GM12878 (cell line): ENCODE results near the gene NEO1.

Source experiments
- BACH1 ChIP-seq: fragments of 450-650 bp; IDR thresholded peaks from 2 replicates; pipeline ENCODE4 v1.6.1; 2017; ENCODE audit warnings: mild to moderate bottlenecking, borderline replicate concordance
- BCL11A ChIP-seq: IDR thresholded peaks from 2 replicates; pipeline ENCODE4 v1.6.1; 2011; ENCODE audit warnings: low read depth, low read length
- CREM ChIP-seq: IDR thresholded peaks from 2 replicates; pipeline ENCODE4 v1.6.1; 2014; ENCODE audit warnings: antibody characterized with exemption, low read depth
- FOXM1 ChIP-seq: IDR thresholded peaks from 2 replicates; pipeline ENCODE4 v1.6.1; 2012; ENCODE audit warnings: low read depth, mild to moderate bottlenecking, inconsistent platforms, low read length, moderate library complexity
- MYC ChIP-seq: IDR thresholded peaks from 2 replicates; pipeline ENCODE4 v1.6.1; 2011; ENCODE audit warnings: mild to moderate bottlenecking, low read length, moderate library complexity, inconsistent platforms; ENCODE audit not compliant: insufficient read depth, insufficient replicate concordance, insufficient read length, severe bottlenecking
- NRF1 ChIP-seq: conservative IDR thresholded peaks from 2 replicates; pipeline ENCODE4 v1.6.1; 2011; ENCODE audit warnings: mild to moderate bottlenecking, low read depth, low read length, improper control_type of control experiment
- RAD21 ChIP-seq: IDR thresholded peaks from 2 replicates; pipeline ENCODE4 v1.6.1; 2011; ENCODE audit warnings: mild to moderate bottlenecking, low read depth, low read length, moderate library complexity; ENCODE audit not compliant: insufficient read depth
- ZNF274 ChIP-seq: IDR thresholded peaks from one replicate; pipeline ENCODE4 v1.8.0; 2011; ENCODE audit not compliant: insufficient read length, insufficient read depth
- TF ChIP-seq, protein P1 (sequence below): IDR thresholded peaks from 2 replicates; pipeline ENCODE4 v1.6.1; 2012; ENCODE audit warnings: low read length, inconsistent platforms
- TF ChIP-seq, protein P2 (sequence below): IDR thresholded peaks from 2 replicates; pipeline ENCODE4 v1.6.1; 2011; ENCODE audit warnings: mild to moderate bottlenecking, low read depth, low read length, moderate library complexity; ENCODE audit not compliant: insufficient replicate concordance
- TF ChIP-seq, protein P3 (sequence below): IDR thresholded peaks from 2 replicates; pipeline ENCODE4 v1.6.1; 2012; ENCODE audit warnings: mild to moderate bottlenecking, low read depth, low read length
- TF ChIP-seq, protein P4 (sequence below), 3 experiments: IDR thresholded peaks in 2 of 3; conservative IDR thresholded peaks in 1 of 3; 2 replicates each; pipeline ENCODE4 v1.5.1; 2011; ENCODE audit warnings: low read depth in 3 of 3, low read length in 3 of 3, mild to moderate bottlenecking in 3 of 3, control low read depth in 2 of 3, moderate library complexity in 2 of 3, inconsistent platforms in 1 of 3, mixed read lengths in 1 of 3; ENCODE audit not compliant: control insufficient read depth in 2 of 3, insufficient read depth in 1 of 3; ENCODE audit errors: extremely low read depth in 1 of 3
- TF ChIP-seq, protein P5 (sequence below): fragments of 150-350 bp; IDR thresholded peaks from 2 replicates; pipeline ENCODE4 v1.6.1; 2014; ENCODE audit warnings: mild to moderate bottlenecking, low read depth, low read length
- TF ChIP-seq, protein P6 (sequence below): IDR thresholded peaks from 2 replicates; pipeline ENCODE4 v1.6.1; 2011; ENCODE audit warnings: borderline replicate concordance, low read depth, mild to moderate bottlenecking, moderate library complexity, mixed read lengths, low read length; ENCODE audit not compliant: insufficient read depth; ENCODE audit errors: extremely low read length

DNA sequence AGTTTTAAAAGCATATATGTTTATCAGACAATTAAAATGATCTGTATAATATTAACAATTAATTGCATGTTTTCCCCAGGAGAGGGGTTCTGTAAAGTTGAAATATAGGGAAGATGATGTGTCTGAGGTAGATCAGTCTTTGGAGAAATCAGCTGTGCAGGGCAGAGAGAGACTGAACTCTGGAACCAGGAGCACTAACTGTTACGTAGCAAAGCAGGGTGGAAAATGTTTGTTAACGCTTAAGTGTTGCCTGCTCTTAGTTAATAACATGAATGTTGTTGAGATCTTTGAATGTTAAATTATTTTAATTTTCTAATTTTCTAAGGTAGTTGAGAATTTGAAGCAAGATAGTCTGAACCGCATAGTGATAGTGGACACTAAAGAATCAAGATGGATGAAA lies 57.5 kb downstream of the NEO1 start:
- TF ChIP-seq MYC (no peak), RAD21 (no peak), ZNF274 (no peak), NRF1 (no peak), CREM (no peak), FOXM1 (no peak), BCL11A (no peak), BACH1 (no peak)
- TF ChIP-seq, protein P1, sequence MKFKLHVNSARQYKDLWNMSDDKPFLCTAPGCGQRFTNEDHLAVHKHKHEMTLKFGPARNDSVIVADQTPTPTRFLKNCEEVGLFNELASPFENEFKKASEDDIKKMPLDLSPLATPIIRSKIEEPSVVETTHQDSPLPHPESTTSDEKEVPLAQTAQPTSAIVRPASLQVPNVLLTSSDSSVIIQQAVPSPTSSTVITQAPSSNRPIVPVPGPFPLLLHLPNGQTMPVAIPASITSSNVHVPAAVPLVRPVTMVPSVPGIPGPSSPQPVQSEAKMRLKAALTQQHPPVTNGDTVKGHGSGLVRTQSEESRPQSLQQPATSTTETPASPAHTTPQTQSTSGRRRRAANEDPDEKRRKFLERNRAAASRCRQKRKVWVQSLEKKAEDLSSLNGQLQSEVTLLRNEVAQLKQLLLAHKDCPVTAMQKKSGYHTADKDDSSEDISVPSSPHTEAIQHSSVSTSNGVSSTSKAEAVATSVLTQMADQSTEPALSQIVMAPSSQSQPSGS: no peak
- TF ChIP-seq, protein P2, sequence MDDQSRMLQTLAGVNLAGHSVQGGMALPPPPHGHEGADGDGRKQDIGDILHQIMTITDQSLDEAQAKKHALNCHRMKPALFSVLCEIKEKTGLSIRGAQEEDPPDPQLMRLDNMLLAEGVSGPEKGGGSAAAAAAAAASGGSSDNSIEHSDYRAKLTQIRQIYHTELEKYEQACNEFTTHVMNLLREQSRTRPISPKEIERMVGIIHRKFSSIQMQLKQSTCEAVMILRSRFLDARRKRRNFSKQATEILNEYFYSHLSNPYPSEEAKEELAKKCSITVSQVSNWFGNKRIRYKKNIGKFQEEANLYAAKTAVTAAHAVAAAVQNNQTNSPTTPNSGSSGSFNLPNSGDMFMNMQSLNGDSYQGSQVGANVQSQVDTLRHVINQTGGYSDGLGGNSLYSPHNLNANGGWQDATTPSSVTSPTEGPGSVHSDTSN: no peak
- TF ChIP-seq, protein P3, sequence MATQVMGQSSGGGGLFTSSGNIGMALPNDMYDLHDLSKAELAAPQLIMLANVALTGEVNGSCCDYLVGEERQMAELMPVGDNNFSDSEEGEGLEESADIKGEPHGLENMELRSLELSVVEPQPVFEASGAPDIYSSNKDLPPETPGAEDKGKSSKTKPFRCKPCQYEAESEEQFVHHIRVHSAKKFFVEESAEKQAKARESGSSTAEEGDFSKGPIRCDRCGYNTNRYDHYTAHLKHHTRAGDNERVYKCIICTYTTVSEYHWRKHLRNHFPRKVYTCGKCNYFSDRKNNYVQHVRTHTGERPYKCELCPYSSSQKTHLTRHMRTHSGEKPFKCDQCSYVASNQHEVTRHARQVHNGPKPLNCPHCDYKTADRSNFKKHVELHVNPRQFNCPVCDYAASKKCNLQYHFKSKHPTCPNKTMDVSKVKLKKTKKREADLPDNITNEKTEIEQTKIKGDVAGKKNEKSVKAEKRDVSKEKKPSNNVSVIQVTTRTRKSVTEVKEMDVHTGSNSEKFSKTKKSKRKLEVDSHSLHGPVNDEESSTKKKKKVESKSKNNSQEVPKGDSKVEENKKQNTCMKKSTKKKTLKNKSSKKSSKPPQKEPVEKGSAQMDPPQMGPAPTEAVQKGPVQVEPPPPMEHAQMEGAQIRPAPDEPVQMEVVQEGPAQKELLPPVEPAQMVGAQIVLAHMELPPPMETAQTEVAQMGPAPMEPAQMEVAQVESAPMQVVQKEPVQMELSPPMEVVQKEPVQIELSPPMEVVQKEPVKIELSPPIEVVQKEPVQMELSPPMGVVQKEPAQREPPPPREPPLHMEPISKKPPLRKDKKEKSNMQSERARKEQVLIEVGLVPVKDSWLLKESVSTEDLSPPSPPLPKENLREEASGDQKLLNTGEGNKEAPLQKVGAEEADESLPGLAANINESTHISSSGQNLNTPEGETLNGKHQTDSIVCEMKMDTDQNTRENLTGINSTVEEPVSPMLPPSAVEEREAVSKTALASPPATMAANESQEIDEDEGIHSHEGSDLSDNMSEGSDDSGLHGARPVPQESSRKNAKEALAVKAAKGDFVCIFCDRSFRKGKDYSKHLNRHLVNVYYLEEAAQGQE: no peak
- TF ChIP-seq, protein P4, sequence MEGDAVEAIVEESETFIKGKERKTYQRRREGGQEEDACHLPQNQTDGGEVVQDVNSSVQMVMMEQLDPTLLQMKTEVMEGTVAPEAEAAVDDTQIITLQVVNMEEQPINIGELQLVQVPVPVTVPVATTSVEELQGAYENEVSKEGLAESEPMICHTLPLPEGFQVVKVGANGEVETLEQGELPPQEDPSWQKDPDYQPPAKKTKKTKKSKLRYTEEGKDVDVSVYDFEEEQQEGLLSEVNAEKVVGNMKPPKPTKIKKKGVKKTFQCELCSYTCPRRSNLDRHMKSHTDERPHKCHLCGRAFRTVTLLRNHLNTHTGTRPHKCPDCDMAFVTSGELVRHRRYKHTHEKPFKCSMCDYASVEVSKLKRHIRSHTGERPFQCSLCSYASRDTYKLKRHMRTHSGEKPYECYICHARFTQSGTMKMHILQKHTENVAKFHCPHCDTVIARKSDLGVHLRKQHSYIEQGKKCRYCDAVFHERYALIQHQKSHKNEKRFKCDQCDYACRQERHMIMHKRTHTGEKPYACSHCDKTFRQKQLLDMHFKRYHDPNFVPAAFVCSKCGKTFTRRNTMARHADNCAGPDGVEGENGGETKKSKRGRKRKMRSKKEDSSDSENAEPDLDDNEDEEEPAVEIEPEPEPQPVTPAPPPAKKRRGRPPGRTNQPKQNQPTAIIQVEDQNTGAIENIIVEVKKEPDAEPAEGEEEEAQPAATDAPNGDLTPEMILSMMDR (IDR thresholded peaks at IDR 0.05 in 2 of 3, conservative IDR thresholded peaks at IDR 0.05 in 1 of 3; ENCODE audit: control insufficient read depth in 2 of 3, extremely low read depth in 1 of 3, insufficient read depth in 1 of 3, low read depth in 3 of 3, low read length in 3 of 3): no peak
- TF ChIP-seq, protein P5, sequence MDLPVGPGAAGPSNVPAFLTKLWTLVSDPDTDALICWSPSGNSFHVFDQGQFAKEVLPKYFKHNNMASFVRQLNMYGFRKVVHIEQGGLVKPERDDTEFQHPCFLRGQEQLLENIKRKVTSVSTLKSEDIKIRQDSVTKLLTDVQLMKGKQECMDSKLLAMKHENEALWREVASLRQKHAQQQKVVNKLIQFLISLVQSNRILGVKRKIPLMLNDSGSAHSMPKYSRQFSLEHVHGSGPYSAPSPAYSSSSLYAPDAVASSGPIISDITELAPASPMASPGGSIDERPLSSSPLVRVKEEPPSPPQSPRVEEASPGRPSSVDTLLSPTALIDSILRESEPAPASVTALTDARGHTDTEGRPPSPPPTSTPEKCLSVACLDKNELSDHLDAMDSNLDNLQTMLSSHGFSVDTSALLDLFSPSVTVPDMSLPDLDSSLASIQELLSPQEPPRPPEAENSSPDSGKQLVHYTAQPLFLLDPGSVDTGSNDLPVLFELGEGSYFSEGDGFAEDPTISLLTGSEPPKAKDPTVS: no peak
- TF ChIP-seq, protein P6, sequence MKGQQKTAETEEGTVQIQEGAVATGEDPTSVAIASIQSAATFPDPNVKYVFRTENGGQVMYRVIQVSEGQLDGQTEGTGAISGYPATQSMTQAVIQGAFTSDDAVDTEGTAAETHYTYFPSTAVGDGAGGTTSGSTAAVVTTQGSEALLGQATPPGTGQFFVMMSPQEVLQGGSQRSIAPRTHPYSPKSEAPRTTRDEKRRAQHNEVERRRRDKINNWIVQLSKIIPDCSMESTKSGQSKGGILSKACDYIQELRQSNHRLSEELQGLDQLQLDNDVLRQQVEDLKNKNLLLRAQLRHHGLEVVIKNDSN: no peak
